AG08395 (cell line): ENCODE measurements around the gene TOMM40.
A peak's percentile ranks its signal among the peaks of the same experiment; 100 is the strongest.
"Not testable (repeated sequence)": the region's sequence is repeated elsewhere in the genome, so short reads cannot be mapped to it uniquely, and the experiment has no call there.

ENCODE experiments used
- DNase-seq: peaks from one replicate; pipeline ENCODE4 v3.0.0; 2012; ENCODE audit warnings: mixed read lengths, low spot score

Gene TOMM40

DNA sequence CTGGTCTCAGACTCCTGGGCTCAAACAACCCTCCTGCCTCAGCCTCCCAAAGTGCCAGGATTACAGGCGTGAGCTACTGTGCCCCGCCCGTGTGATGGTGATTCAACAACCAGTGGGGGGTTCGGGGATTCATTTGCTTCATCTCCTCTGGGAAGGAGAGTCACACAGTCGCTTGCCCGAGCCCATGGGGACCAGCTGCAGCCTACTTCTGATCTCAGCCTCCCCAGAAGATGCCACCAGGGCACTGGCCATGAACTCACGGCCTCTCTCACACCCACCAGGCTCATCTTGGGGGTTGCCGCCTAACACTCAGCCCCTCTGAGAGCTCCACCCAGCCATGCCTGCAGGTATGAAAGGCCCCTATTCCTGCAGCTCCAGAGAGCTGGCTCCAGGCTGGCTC lies 6.8 kb downstream of the TOMM40 start:
- no peak for DNase-seq

DNA sequence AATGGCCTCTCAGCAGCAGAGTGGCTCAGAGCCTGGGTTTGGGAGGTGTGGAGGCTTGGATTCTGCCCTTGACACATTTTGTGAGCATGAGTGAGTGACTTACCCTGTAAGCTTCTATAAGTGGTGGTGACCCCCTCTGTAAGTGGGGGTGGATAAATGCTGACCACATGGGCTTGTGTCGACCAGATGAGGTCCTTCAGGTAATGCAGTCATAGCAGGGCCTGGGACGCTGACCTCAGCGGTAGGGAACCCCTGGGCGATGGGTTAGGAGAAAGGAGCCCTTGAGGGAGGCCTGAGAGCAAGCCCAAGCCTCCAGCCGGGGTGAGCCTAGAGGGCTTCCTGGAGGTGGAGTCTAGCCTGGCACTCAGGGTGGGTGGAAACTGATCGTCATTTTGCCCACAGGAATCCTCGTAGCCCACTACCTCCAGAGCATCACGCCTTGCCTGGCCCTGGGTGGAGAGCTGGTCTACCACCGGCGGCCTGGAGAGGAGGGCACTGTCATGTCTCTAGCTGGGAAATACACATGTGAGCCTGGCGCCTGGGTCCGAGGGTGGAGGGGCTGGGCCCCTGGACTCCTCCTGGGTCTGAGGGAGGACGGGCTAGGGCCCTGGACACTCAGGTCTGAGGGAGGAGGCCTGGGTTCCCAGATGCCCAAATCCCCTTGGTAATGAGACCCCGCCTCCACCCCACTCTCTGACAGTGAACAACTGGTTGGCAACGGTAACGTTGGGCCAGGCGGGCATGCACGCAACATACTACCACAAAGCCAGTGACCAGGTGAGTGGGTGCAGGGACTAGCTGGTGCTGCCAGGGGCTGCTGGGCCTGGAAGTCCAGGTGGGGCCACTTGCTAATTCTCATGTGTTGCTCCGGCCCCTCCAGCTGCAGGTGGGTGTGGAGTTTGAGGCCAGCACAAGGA lies 9.5 kb downstream of the TOMM40 start:
- DNase-seq: no peak

DNA sequence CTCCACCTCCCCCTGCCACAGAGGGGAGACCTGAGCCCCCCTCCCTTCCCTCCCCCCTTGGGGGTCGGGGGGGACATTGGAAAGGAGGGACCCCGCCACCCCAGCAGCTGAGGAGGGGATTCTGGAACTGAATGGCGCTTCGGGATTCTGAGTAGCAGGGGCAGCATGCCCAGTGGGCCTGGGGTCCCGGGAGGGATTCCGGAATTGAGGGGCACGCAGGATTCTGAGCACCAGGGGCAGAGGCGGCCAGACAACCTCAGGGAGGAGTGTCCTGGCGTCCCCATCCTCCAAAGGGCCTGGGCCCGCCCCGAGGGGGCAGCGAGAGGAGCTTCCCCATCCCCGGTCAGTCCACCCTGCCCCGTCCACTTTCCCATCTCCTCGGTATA lies 12.2 kb downstream of the TOMM40 start:
- no peak for DNase-seq

DNA sequence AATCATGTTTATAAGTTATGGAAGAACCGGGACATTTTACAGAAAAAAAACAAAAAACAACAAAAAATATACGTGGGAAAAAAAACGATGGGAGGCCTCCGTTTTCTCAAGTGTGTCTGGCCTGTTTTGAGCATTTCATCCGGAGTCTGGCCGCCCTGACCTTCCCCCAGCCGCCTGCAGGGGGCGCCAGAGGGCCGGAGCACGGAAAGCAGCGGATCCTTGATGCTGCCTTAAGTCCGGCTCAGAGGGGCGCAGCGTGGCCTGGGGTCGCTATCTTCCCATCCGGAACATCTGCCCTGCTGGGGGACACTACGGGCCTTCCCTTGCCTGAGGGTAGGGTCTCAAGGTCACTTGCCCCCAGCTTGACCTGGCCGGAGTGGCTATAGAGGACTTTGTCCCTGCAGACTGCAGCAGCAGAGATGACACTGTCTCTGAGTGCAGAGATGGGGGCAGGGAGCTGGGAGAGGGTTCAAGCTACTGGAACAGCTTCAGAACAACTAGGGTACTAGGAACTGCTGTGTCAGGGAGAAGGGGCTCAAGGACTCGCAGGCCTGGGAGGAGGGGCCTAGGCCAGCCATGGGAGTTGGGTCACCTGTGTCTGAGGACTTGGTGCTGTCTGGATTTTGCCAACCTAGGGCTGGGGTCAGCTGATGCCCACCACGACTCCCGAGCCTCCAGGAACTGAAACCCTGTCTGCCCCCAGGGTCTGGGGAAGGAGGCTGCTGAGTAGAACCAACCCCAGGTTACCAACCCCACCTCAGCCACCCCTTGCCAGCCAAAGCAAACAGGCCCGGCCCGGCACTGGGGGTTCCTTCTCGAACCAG lies 12.8 kb downstream of the TOMM40 start:
- peak; percentile 79 for DNase-seq

DNA sequence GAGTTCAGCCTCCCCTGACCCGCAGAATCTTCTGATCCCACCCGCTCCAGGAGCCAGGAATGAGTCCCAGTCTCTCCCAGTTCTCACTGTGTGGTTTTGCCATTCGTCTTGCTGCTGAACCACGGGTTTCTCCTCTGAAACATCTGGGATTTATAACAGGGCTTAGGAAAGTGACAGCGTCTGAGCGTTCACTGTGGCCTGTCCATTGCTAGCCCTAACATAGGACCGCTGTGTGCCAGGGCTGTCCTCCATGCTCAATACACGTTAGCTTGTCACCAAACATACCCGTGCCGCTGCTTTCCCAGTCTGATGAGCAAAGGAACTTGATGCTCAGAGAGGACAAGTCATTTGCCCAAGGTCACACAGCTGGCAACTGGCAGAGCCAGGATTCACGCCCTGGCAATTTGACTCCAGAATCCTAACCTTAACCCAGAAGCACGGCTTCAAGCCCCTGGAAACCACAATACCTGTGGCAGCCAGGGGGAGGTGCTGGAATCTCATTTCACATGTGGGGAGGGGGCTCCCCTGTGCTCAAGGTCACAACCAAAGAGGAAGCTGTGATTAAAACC lies 13.5 kb downstream of the TOMM40 start:
- no peak for DNase-seq

DNA sequence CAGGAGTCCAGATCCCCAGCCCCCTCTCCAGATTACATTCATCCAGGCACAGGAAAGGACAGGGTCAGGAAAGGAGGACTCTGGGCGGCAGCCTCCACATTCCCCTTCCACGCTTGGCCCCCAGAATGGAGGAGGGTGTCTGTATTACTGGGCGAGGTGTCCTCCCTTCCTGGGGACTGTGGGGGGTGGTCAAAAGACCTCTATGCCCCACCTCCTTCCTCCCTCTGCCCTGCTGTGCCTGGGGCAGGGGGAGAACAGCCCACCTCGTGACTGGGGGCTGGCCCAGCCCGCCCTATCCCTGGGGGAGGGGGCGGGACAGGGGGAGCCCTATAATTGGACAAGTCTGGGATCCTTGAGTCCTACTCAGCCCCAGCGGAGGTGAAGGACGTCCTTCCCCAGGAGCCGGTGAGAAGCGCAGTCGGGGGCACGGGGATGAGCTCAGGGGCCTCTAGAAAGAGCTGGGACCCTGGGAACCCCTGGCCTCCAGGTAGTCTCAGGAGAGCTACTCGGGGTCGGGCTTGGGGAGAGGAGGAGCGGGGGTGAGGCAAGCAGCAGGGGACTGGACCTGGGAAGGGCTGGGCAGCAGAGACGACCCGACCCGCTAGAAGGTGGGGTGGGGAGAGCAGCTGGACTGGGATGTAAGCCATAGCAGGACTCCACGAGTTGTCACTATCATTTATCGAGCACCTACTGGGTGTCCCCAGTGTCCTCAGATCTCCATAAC lies 14.5 kb downstream of the TOMM40 start, which contains the start of gene APOE:
TSS of gene APOE (plus strand) at position 360 of the 724 bp plus-strand sequence. CDS start 829 bp downstream, outside the sequence.
- no peak for DNase-seq

DNA sequence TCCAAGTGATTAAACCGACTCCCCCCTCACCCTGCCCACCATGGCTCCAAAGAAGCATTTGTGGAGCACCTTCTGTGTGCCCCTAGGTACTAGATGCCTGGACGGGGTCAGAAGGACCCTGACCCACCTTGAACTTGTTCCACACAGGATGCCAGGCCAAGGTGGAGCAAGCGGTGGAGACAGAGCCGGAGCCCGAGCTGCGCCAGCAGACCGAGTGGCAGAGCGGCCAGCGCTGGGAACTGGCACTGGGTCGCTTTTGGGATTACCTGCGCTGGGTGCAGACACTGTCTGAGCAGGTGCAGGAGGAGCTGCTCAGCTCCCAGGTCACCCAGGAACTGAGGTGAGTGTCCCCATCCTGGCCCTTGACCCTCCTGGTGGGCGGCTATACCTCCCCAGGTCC lies 16.6 kb downstream of the TOMM40 start:
- no peak for DNase-seq

DNA sequence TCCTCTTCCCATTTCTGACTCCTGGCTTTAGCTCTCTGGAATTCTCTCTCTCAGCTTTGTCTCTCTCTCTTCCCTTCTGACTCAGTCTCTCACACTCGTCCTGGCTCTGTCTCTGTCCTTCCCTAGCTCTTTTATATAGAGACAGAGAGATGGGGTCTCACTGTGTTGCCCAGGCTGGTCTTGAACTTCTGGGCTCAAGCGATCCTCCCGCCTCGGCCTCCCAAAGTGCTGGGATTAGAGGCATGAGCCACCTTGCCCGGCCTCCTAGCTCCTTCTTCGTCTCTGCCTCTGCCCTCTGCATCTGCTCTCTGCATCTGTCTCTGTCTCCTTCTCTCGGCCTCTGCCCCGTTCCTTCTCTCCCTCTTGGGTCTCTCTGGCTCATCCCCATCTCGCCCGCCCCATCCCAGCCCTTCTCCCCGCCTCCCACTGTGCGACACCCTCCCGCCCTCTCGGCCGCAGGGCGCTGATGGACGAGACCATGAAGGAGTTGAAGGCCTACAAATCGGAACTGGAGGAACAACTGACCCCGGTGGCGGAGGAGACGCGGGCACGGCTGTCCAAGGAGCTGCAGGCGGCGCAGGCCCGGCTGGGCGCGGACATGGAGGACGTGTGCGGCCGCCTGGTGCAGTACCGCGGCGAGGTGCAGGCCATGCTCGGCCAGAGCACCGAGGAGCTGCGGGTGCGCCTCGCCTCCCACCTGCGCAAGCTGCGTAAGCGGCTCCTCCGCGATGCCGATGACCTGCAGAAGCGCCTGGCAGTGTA lies 17.2 kb downstream of the TOMM40 start:
- no peak for DNase-seq

DNA sequence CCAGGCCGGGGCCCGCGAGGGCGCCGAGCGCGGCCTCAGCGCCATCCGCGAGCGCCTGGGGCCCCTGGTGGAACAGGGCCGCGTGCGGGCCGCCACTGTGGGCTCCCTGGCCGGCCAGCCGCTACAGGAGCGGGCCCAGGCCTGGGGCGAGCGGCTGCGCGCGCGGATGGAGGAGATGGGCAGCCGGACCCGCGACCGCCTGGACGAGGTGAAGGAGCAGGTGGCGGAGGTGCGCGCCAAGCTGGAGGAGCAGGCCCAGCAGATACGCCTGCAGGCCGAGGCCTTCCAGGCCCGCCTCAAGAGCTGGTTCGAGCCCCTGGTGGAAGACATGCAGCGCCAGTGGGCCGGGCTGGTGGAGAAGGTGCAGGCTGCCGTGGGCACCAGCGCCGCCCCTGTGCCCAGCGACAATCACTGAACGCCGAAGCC lies 17.8 kb downstream of the TOMM40 start:
- no peak for DNase-seq

DNA sequence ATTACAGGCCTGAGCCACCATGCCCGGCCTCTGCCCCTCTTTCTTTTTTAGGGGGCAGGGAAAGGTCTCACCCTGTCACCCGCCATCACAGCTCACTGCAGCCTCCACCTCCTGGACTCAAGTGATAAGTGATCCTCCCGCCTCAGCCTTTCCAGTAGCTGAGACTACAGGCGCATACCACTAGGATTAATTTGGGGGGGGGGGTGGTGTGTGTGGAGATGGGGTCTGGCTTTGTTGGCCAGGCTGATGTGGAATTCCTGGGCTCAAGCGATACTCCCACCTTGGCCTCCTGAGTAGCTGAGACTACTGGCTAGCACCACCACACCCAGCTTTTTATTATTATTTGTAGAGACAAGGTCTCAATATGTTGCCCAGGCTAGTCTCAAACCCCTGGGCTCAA lies 18.7 kb downstream of the TOMM40 start:
- DNase-seq: no peak

DNA sequence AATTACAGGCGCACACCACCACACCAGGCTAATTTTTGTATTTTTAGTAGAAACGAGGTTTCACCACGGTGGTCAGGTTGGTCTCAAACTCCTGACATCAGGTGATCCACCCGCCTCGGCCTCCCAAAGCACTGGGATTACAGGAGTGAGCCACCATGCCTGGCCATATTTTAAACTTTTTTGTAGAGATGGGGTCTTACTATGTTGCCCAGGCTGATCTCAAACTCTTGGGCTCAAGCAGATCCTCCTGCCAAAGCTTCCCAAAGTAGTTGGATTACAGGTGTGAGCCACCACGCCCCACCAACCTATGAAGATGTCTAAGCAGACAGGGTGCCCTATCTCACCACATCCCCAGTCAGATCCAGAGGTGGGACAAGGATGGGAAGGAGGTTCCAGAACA lies 20.8 kb downstream of the TOMM40 start:
- not testable (repeated sequence) for DNase-seq

DNA sequence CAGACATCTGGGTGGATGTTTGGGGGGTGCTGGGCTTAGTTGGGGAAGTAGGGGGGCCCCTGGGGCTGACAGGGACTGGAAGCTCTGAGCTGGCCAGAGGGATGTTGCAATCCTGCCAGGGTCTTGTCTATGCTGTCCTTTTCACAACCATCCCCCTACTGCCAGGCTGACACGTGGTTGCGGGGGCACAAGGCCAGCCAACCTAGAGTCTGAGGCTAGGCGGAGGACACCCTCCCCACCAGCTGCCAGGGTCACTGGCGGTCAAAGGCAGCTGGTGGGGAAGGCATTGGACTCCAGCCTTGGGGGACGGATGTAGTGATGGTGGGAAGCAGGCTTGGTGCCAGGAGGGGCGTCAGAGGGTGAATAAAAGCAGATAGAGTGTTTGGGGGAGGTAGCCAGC lies 21.8 kb downstream of the TOMM40 start:
- DNase-seq: no peak

DNA sequence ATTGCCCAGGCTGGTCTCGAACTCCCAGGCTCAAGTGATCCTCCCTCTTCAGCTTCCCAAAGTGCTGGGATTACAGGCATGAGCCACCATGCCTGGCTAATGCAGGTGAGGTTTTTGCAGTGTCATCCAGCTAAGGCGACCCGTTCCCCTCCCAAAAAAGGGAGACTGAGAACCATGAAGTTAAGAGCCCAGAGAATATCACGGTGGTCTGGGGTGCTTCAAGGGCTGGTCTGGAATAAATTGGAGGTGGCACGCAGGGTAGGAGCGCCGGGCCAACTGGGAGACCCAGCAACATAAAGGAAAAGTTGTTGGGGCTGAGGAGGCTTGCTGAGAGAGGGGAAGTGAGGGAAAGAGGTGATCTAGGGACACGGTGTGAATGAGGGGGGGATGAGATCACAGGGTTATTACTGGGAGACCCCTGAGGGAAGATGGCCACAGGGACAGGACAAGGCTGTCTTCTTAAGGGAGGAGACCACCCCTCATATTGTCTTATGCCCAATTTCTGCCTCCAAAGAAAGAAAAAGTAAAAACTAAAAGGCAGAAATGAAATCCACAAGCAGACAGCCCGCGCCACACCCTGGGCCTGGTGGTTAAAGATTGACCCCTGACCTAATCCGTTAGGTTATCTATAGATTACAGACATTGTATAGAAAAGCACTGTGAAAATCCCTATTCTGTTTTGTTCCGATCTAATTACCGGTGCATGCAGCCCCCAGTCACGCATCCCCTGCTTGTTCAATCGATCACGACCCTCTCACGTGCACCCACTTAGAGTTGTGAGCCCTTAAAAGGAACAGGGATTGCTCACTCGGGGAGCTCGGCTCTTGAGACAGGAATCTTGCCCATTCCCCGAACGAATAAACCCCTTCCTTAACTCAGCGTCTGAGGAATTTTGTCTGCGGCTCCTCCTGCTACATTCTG lies 22.7 kb downstream of the TOMM40 start:
- DNase-seq: not testable (repeated sequence)

DNA sequence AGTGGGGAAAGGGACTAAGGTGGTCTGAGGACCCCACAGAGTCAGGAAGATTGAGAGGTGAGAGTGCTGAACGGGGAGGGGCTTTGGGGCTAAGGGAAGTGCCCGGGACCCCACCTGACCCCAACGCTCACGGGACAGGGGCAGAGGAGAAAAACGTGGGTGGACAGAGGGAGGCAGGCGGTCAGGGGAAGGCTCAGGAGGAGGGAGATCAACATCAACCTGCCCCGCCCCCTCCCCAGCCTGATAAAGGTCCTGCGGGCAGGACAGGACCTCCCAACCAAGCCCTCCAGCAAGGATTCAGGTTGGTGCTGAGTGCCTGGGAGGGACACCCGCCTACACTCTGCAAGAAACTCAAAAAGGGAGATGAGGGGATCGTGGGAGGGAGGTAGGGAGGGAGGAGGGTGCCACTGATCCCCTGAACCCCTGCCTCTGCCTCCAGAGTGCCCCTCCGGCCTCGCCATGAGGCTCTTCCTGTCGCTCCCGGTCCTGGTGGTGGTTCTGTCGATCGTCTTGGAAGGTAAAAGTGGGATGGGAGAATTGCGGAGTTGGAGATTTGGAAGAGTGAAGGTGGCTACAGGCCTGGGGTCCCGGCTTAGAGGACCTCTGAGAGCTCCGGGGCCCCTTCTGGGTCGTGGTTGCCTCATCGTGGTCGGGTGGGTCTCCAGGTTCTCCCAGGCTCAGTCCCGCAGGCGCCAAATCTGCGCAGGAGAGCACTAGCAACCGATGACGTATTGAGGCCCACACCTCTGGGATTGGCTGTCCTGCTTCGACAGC lies 23.6 kb downstream of the TOMM40 start, which contains the start of gene APOC1:
TSS of gene APOC1 (plus strand) at position 176 of the 774 bp plus-strand sequence. CDS start at position 460, 284 bp downstream.
- peak; percentile 95 for DNase-seq

DNA sequence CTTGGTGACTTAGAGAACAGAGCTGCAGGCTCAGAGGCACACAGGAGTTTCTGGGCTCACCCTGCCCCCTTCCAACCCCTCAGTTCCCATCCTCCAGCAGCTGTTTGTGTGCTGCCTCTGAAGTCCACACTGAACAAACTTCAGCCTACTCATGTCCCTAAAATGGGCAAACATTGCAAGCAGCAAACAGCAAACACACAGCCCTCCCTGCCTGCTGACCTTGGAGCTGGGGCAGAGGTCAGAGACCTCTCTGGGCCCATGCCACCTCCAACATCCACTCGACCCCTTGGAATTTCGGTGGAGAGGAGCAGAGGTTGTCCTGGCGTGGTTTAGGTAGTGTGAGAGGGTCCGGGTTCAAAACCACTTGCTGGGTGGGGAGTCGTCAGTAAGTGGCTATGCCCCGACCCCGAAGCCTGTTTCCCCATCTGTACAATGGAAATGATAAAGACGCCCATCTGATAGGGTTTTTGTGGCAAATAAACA lies 33.2 kb downstream of the TOMM40 start:
- no peak for DNase-seq

DNA sequence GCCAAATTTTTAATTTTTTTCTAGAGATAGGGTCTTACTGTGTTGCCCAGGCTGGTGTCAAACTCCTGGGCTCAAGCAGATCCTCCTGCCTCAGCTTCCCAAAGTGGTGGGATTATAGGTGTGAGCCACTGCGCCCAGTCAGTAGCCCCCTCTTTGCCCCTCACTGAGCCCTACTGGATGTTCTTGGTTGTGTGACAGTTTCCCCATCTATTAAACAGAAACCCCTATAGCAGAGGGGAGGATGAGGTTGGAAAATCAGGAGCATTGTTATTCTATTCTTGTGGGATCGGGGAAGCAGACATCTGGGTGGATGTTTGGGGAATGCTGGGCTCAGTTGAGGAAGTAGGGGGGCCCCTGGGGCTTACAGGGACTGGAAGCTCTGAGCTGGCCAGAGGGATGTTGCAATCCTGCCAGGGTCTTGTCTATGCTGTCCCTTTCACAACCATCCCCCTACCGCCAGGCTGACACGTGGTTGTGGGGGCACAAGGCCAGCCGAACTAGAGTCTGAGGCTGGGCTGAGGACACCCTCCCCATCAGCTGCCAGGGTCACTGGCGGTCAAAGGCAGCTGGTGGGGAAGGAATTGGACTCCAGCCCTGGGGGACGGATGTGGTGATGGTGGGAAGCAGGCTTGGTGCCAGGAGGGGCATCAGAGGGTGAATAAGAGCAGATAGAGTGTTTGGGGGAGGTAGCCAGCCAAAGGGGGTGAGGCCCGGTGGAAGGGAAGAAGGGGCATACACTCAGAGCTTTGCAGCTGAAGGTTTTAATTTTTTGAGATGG lies 34.2 kb downstream of the TOMM40 start:
- peak; percentile 56 for DNase-seq

DNA sequence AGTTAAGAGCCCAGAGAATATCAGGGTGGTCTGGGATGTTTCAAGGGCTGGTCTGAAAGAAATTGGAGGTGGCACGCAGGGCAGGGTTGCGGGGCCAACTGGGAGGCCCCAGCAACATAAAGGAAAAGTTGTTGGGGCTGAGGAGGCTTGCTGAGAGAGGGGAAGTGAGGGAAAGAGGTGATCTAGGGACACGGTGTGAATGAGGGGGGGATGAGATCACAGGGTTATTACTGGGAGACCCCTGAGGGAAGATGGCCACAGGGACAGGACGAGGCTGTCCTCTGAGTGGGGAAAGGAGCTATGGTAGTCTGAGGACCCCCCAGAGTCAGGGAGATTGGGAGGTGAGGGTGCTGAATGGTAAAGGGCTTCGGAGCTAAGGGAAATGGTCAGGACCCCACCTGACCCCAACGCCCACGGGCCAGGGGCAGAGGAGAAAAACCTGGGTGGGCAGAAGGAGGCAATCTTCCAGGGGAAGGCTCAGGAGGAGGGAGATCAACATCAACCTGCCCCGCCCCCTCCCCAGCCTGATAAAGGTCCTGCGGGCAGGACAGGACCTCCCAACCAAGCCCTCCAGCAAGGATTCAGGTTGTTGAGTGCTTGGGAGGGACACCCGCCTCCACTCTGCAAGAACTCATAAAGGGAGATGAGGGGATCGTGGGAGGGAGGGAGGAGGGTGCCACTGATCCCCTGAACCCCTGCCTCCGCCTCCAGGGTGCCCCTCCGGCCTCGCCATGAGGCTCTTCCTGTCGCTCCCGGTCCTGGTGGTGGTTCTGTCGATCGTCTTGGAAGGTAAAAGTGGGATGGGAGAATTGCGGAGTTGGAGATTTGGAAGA lies 35.4 kb downstream of the TOMM40 start:
- DNase-seq: not testable (repeated sequence)
